IMR-90 (cell line): Measurements from ENCODE around the gene FAIM.

Experiments
- BHLHE40 ChIP-seq: fragments of 150-350 bp; IDR thresholded peaks from 2 replicates; pipeline ENCODE4 v1.6.1; 2016; ENCODE audit warnings: mild to moderate bottlenecking, low read depth, low read length
- CEBPB ChIP-seq: IDR thresholded peaks from 2 replicates; pipeline ENCODE4 v1.6.1; 2012; ENCODE audit warnings: low read depth, low read length, improper control_type of control experiment
- CHD1 ChIP-seq: IDR thresholded peaks from 2 replicates; pipeline ENCODE4 v1.6.1; 2012; ENCODE audit warnings: low read depth, low read length, improper control_type of control experiment
- FOS ChIP-seq: fragments of 150-350 bp; IDR thresholded peaks from 2 replicates; pipeline ENCODE4 v1.6.1; 2016; ENCODE audit warnings: low read depth, low read length
- POLR2A ChIP-seq: IDR thresholded peaks from 2 replicates; pipeline ENCODE4 v1.6.1; 2012; ENCODE audit warnings: mild to moderate bottlenecking, low read depth, low read length
- RCOR1 ChIP-seq: IDR thresholded peaks from 2 replicates; pipeline ENCODE4 v1.6.1; 2012; ENCODE audit warnings: mild to moderate bottlenecking, low read length, improper control_type of control experiment; ENCODE audit not compliant: insufficient replicate concordance
- SMC3 ChIP-seq: fragments of 150-350 bp; IDR thresholded peaks from 2 replicates; pipeline ENCODE4 v1.6.1; 2016; ENCODE audit warnings: low read depth, mild to moderate bottlenecking, antibody characterized with exemption, low read length, moderate library complexity
- TF ChIP-seq, protein P1 (sequence below): conservative IDR thresholded peaks from 2 replicates; pipeline ENCODE4 v1.5.1; 2012; ENCODE audit warnings: mild to moderate bottlenecking, low read depth, low read length, improper control_type of control experiment
- TF ChIP-seq, protein P2 (sequence below): fragments of 150-350 bp; IDR thresholded peaks from 2 replicates; pipeline ENCODE4 v1.6.1; 2016; ENCODE audit warnings: low read depth, mild to moderate bottlenecking, low read length, moderate library complexity, borderline replicate concordance
- TF ChIP-seq, protein P3 (sequence below): fragments of 150-350 bp; IDR thresholded peaks from 2 replicates; pipeline ENCODE4 v1.6.1; 2017; ENCODE audit warnings: mild to moderate bottlenecking, antibody characterized with exemption, low read length, low read depth

DNA sequence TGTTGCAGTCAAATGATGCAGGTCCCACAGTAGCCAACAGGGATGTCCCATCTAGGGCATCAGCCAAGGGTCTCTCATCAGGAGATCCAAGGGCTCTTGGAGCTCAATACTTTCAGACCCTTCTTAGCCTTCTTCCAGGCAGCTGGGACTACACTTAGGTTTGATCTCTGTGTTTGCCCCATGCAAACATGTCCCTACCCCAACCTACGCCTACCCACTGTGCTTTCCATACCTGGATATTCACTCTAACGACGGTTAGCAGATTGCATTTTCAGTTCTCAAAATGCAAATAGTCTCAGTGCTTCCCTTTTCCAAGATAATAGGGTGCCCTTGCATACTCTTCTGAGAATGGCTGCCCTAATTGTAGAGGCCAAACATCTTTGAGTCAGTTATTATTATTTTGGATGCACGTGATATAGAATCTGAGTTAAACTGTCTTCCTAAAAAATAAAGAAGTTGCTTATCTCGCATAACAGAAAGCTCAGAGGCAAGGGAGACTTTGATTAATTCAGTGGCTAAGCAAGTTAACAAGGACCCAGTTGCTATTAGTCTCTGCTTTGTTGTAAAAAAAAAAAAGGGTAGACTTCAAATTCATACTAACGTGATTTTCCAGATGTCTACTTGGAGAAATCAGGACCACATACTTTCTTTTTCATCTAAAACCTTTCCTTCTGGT, 13.5 kb upstream of the FAIM start:
- TF ChIP-seq, protein P1, sequence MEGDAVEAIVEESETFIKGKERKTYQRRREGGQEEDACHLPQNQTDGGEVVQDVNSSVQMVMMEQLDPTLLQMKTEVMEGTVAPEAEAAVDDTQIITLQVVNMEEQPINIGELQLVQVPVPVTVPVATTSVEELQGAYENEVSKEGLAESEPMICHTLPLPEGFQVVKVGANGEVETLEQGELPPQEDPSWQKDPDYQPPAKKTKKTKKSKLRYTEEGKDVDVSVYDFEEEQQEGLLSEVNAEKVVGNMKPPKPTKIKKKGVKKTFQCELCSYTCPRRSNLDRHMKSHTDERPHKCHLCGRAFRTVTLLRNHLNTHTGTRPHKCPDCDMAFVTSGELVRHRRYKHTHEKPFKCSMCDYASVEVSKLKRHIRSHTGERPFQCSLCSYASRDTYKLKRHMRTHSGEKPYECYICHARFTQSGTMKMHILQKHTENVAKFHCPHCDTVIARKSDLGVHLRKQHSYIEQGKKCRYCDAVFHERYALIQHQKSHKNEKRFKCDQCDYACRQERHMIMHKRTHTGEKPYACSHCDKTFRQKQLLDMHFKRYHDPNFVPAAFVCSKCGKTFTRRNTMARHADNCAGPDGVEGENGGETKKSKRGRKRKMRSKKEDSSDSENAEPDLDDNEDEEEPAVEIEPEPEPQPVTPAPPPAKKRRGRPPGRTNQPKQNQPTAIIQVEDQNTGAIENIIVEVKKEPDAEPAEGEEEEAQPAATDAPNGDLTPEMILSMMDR = no peak
- no peak for TF ChIP-seq SMC3
- TF ChIP-seq, protein P2, sequence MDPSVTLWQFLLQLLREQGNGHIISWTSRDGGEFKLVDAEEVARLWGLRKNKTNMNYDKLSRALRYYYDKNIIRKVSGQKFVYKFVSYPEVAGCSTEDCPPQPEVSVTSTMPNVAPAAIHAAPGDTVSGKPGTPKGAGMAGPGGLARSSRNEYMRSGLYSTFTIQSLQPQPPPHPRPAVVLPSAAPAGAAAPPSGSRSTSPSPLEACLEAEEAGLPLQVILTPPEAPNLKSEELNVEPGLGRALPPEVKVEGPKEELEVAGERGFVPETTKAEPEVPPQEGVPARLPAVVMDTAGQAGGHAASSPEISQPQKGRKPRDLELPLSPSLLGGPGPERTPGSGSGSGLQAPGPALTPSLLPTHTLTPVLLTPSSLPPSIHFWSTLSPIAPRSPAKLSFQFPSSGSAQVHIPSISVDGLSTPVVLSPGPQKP = no peak
- TF ChIP-seq POLR2A = no peak
- TF ChIP-seq RCOR1 = no peak
- no peak for TF ChIP-seq BHLHE40
- TF ChIP-seq FOS = no peak
- no peak for TF ChIP-seq CEBPB
- TF ChIP-seq CHD1 = no peak
- TF ChIP-seq, protein P3, sequence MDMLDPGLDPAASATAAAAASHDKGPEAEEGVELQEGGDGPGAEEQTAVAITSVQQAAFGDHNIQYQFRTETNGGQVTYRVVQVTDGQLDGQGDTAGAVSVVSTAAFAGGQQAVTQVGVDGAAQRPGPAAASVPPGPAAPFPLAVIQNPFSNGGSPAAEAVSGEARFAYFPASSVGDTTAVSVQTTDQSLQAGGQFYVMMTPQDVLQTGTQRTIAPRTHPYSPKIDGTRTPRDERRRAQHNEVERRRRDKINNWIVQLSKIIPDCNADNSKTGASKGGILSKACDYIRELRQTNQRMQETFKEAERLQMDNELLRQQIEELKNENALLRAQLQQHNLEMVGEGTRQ = no peak
